GM21576 (cell line): ENCODE data around the gene PIN1.

Experiments
- ATAC-seq: cut with Tn5 transposase; IDR thresholded peaks from one replicate; pipeline ENCODE4 v1.9.1; 2021; ENCODE audit warnings: mild to moderate bottlenecking, moderate library complexity; ENCODE audit not compliant: unreplicated experiment

PIN1 gene

DNA sequence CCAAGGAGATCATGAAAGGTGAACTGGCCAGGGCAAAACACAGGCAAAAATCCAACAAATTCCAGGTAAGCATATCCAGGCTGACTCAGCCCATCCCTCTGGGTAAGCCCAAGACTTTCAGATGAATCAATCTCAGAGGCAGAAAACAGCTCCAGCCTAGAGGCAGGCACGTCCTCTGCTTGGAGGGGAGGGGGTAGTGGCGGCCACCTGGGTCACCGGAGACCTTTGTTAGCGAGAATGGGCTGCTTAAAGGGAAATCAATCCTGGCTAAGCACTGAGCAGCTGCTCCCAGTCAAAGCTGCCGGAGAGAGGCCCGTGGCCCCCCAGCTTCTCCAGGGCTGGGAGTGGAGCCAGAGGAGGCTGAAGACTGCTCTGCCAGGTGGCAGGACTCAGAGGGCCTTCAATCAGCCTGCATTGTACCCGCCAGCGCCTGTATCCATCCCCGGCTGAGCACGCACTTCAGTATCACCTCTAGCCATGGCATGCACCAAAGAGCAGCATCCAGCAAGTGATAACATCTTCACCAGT, 48.2 kb downstream of the PIN1 start:
- no peak for ATAC-seq

DNA sequence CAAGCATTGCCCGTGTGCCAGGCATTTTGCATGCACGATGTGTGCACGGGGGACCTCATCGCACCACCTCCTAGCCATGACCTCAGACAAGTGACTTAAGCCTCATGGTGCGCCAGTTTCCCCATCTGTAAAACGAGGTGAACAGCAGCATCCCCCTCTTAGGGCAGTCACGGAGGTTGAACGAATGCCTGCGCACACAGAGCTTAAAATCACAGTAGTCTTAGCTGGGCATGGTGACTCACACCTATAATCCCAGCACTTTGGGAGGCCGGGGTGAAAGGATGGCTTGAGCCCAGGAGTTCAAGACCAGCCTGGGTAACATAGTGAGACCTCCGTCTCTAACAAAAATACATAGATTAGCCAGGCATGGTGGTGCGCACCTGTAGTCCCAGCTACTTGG, 48.6 kb downstream of the PIN1 start:
- no peak for ATAC-seq

DNA sequence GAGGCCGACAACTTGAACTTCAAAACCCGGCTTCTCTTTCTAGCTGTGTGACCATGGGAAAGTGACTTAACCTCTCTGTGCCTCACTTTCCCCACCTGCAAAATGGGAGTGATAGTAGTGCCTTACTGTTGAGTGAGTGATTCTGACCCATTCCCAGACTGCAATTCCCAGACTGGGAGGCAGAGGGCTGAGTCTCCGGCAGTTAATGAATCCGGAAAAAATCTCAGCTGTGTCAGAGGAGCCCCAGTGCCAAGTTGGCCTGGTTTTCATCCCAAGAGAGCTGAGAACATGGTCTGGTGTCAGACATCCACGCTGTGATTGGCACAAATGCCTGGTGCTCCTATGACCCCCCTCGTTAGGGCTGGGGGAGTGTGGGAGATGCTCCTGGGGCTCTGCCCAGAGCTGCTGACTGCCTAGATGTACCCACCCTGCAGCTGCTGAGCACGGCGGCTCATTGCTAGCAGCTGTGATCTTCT, 50.0 kb downstream of the PIN1 start:
- ATAC-seq: no peak

DNA sequence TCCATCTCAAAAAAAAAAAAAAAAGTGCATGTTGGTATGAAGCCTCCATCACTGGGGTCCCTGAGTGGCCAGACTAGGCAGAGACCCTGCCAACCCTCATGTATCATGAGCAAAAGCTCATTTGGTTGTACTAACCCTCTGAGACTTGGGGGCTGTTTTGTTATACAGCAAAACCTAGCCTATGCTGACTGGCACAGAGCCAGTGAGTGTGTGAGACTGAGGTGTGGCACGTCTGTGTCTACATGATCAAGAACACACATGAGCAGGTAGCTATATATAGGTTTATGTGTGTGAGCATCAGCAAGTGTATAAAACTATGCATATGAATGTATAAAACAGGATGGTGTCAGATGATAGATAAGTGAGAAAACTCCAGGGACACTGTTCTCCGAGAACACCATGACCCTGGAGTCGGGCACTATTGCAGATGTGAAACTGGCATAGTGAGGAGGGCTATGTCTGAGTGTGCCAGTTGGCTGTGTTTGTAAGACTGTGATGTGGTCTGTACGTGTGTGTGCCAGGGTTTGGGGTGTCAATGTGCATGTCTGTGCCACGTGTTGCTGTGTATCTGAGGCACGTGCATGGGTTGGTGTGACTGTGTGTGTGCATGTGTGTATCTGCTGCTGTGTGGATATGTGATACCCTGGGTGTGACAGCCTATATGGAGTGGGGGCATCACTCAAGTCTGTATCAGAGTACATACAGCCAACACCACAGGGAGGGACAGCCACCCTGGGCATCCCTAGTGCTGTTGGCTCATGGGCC, 56.7 kb downstream of the PIN1 start:
- no peak for ATAC-seq
